Thyroid gland (tissue), 4 donors: ENCODE results near the gene DPEP1. TPM values are rescaled to one million over a fixed set of nuclear protein-coding genes. Genes with fewer than 3 reads are reported as not detected.
A peak's percentile ranks its signal among the peaks of the same experiment; 100 is the strongest.

Experiments
- DNase-seq, 2 donors: peaks; one replicate each; pipeline ENCODE4 v3.0.0-alpha.2; 2019
- H3K27ac ChIP-seq, 3 donors: fragments of 200-600 bp; sonication (generic); 1 replicate in 2 of 3; 2 replicates in 1 of 3; pipeline ENCODE4 v1.5.1; 2016 to 2019; ENCODE audit warnings: mild to moderate bottlenecking in 1 of 3, moderate library complexity in 1 of 3
- H3K27me3 ChIP-seq: fragments of 200-600 bp; sonication (generic); one replicate; pipeline ENCODE4 v1.5.1; 2019
- H3K36me3 ChIP-seq, 2 donors: fragments of 200-600 bp; sonication (generic); one replicate each; pipeline ENCODE4 v1.5.1; 2016 to 2019
- H3K4me1 ChIP-seq, 2 donors: fragments of 200-600 bp; sonication (generic); one replicate each; pipeline ENCODE4 v1.5.1; 2017 to 2019
- H3K4me3 ChIP-seq, 3 donors: fragments of 200-600 bp; sonication (generic); replicated peaks in 1 of 3; 1 replicate in 2 of 3; 2 replicates in 1 of 3; pipeline ENCODE4 v1.5.1; 2016; ENCODE audit warnings: mild to moderate bottlenecking in 1 of 3
- H3K9me3 ChIP-seq: fragments of 200-600 bp; sonication (generic); one replicate; pipeline ENCODE4 v1.5.1; 2017
- POLR2A ChIP-seq, 2 donors: fragments of 450-650 bp; IDR thresholded peaks; one replicate each; pipeline ENCODE4 v1.6.1; 2017; ENCODE audit warnings: antibody characterized with exemption in 2 of 2, mild to moderate bottlenecking in 2 of 2, moderate library complexity in 1 of 2
- WGBS, 2 donors: methylation state at CpG; one replicate each; pipeline ENCODE4 v1.1.5; 2017; 5-methylcytosine and 5-hydroxymethylcytosine counted together
- intact Hi-C: fragments of 100-400 bp; cut with DNase I; formaldehyde crosslinking; loops from one replicate; pipeline ENCODE4 v1.15.1; 2023
- total RNA-seq, 4 donors: library from RNA; depleted of rRNA; stranded (reverse); fragments of >200 nt; gene quantifications; one replicate each; pipeline ENCODE4 v1.2.3, GENCODE V29; 2016
- TF ChIP-seq, protein P1 (sequence below), 6 experiments: fragments of 200-600 bp in 3 of 6; fragments of 450-650 bp in 3 of 6; sonication (generic) in 3 of 6; IDR thresholded peaks; one replicate each; pipeline ENCODE4 v1.5.1; 2016 to 2019; ENCODE audit warnings: antibody characterized with exemption in 6 of 6, mild to moderate bottlenecking in 2 of 6, inconsistent platforms in 1 of 6, moderate library complexity in 1 of 6

The DPEP1 gene
- total RNA-seq, 4 donors from 2014 or later = 0.29 to 5.0 (median 1.3) TPM

DNA sequence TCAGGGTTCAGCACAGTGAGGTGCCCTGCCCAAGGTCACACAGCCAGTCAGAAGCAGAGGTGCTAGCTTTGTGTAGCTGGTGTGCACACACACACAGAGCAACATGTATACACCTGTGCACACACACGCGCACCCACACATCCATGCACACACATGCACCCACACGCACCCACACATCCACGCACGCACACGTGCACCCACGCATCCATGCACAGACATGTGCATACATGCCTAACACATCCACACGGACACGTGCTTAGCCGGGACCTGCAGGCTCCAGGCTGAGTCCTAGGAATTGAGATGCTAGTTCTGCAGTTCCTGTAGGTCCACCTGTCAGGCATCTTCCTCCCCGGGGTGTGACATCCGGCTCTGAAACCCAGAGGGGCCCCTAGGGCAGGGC is 13.0 kb upstream of the DPEP1 start:
- intact Hi-C loops = no loop called here
- H3K36me3 ChIP-seq = no peaks in the 10 kb centered on the region
- no peaks in the 10 kb centered on the region for H3K27me3 ChIP-seq
- WGBS, 2 donors = 73 to 82% methylated on average over 4 to 9 of the region's 12 CpGs
- no peak overlapping the region for H3K4me3 ChIP-seq
- no peak for TF ChIP-seq POLR2A (IDR thresholded peaks at IDR 0.05)
- TF ChIP-seq, protein P1, sequence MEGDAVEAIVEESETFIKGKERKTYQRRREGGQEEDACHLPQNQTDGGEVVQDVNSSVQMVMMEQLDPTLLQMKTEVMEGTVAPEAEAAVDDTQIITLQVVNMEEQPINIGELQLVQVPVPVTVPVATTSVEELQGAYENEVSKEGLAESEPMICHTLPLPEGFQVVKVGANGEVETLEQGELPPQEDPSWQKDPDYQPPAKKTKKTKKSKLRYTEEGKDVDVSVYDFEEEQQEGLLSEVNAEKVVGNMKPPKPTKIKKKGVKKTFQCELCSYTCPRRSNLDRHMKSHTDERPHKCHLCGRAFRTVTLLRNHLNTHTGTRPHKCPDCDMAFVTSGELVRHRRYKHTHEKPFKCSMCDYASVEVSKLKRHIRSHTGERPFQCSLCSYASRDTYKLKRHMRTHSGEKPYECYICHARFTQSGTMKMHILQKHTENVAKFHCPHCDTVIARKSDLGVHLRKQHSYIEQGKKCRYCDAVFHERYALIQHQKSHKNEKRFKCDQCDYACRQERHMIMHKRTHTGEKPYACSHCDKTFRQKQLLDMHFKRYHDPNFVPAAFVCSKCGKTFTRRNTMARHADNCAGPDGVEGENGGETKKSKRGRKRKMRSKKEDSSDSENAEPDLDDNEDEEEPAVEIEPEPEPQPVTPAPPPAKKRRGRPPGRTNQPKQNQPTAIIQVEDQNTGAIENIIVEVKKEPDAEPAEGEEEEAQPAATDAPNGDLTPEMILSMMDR (IDR thresholded peaks at IDR 0.05) = no peak
- H3K9me3 ChIP-seq = no peaks in the 10 kb centered on the region
- no peak overlapping the region for H3K27ac ChIP-seq
- H3K4me1 ChIP-seq = peaks cover 0 to 9% of the 10 kb centered on the region in 2 donors
- no peak for DNase-seq

DNA sequence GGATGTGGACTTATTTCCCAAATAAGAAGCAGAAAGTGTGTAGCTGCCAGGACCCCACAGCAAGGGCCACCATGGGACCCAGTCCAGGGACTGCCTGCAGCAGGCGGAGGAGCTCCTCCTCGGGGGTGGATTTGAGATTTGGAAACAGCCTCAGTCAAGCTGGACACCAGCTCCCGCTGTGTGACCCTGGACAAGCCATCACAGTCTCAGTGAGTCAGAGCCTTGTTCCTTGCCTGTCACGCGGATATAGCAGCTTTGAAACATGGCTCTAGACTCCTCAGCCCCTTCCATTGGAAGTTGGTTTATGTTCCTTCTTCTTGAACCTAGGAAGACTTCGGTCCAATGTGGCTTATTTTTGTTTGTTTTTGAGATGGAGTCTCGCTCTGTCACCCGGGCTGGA is 12.5 kb upstream of the DPEP1 start:
- H3K36me3 ChIP-seq = no peaks in the 10 kb centered on the region
- H3K27me3 ChIP-seq = no peaks in the 10 kb centered on the region
- no peak overlapping the region for H3K4me3 ChIP-seq
- no peaks in the 10 kb centered on the region for H3K9me3 ChIP-seq
- H3K4me1 ChIP-seq = peaks cover 0 to 9% of the 10 kb centered on the region in 2 donors
- no peak for DNase-seq
- no peak overlapping the region for H3K27ac ChIP-seq
- 72 to 82% methylated on average over 8 of the region's 8 CpGs for WGBS, 2 donors
- intact Hi-C loops = no loop called here
- TF ChIP-seq POLR2A (IDR thresholded peaks at IDR 0.05) = no peak
- TF ChIP-seq, protein P1 (IDR thresholded peaks at IDR 0.05) = no peak

DNA sequence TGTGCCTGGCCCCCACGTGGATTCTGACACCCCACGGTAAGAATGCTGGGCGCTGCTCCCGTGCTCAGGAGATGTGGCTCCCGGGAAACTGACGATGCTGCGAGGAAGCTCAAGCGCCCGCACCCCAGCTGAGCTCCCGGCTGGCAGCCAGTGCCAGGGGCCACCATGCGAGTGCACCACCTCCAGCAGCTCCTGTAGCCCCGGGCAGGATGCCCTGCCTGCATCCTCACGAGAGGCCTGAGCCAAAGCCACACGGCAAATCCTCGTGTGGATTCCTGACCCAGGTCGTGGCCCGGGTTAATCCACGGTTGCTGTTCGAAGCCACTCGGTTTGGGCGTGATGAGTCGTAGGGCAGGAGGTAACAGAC is 11.6 kb upstream of the DPEP1 start:
- no peaks in the 10 kb centered on the region for H3K27me3 ChIP-seq
- no peaks in the 10 kb centered on the region for H3K36me3 ChIP-seq
- H3K4me3 ChIP-seq = no peak overlapping the region
- DNase-seq = no peak
- H3K27ac ChIP-seq = no peak overlapping the region
- peaks cover 0 to 9% of the 10 kb centered on the region in 2 donors for H3K4me1 ChIP-seq
- WGBS, 2 donors = 56 to 67% methylated on average over 13 to 22 of the region's 22 CpGs
- TF ChIP-seq, protein P1 (IDR thresholded peaks at IDR 0.05) = no peak
- no peak for TF ChIP-seq POLR2A (IDR thresholded peaks at IDR 0.05)
- no peaks in the 10 kb centered on the region for H3K9me3 ChIP-seq
- intact Hi-C loops = no loop called here

GRCh38 chr16:89602273-89602951 is 11.0 kb upstream of the DPEP1 start:
- 4 to 7% methylated on average over 14 to 17 of the region's 22 CpGs for WGBS, 2 donors
- no peak overlapping the region for H3K4me3 ChIP-seq

More at GRCh38 chr16:89602273-89602951, 11.0 kb upstream of the DPEP1 start:
- intact Hi-C loops = no loop called here
- Histone ChIP-seq H3K9me3 (no peaks in the 10 kb centered on the region), H3K4me1 (peaks cover 0 to 9% of the 10 kb centered on the region in 2 donors), H3K36me3 (no peaks in the 10 kb centered on the region), H3K27me3 (no peaks in the 10 kb centered on the region), H3K27ac (no peak overlapping the region)
- no peak for TF ChIP-seq POLR2A (IDR thresholded peaks at IDR 0.05)
- TF ChIP-seq, protein P1 (IDR thresholded peaks at IDR 0.05) = no peak
- peak in 1 of 2 donors; percentile 12 for DNase-seq
